22Rv1 (cell line): Measurements from ENCODE around the gene TMEM30B.

Experiments used
- ZFX ChIP-seq: fragments of 450-650 bp; IDR thresholded peaks from 2 replicates; pipeline ENCODE4 v1.6.1; 2017; ENCODE audit warnings: antibody characterized with exemption, borderline replicate concordance
- TF ChIP-seq, protein P1 (sequence below): fragments of 450-650 bp; IDR thresholded peaks from 2 replicates; pipeline ENCODE4 v1.5.1; 2017; ENCODE audit warnings: mild to moderate bottlenecking

- TF ChIP-seq, protein P1, sequence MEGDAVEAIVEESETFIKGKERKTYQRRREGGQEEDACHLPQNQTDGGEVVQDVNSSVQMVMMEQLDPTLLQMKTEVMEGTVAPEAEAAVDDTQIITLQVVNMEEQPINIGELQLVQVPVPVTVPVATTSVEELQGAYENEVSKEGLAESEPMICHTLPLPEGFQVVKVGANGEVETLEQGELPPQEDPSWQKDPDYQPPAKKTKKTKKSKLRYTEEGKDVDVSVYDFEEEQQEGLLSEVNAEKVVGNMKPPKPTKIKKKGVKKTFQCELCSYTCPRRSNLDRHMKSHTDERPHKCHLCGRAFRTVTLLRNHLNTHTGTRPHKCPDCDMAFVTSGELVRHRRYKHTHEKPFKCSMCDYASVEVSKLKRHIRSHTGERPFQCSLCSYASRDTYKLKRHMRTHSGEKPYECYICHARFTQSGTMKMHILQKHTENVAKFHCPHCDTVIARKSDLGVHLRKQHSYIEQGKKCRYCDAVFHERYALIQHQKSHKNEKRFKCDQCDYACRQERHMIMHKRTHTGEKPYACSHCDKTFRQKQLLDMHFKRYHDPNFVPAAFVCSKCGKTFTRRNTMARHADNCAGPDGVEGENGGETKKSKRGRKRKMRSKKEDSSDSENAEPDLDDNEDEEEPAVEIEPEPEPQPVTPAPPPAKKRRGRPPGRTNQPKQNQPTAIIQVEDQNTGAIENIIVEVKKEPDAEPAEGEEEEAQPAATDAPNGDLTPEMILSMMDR, result no peak
- no peak for TF ChIP-seq ZFX
Observed at GRCh38 chr14:61256826-61257468, 24.2 kb downstream of the TMEM30B start.
